ENCODE measurements around the gene SAMD14. TPM values are rescaled to one million over a fixed set of nuclear protein-coding genes. Genes with fewer than 3 reads are reported as not detected.

SAMD14 gene
- 1.8 and 5.0 TPM in 2 replicates for total RNA-seq

DNA sequence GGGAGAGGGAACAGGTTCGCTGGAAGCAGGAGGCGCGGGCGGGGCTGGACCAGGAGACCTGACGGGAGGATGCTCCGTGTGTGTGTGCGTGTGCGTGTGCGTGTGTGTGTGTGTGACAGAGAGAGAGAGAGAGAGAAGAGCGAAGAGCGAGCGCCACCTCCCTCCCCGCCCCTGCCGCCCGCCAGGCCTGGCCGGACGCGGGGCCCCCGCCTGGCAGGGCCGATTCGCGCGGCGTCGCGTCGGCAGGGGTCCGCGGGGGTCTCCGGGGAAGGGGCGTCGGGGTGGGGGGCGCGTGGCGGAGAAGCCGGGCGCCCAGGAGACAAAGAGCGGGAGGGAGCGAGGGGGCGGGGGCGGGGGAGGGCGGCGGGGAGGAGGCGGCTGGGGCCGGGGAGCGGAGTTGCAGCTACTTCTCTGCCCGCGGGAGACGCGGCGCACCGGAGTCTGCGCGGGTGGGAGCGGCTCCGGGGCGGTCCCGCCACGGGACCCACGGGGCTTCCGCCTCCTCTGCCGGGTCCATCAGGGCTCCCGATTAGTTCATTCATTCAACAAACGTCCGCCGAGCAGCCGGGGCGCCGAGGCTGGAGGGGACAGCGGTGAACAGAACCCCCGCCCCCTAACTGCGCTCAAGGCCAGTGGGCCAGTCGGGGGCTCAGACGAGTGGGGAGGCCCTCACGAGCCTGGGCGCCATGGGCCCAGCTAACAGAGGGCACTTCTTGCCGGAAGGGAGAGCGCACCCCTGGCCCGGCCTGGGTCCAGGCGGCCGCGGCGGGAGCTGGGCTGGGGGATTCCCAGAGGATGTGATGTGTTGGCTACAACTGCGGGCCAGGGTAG, at the start of gene SAMD14:
Gene SAMD14, minus strand, starts transcription at position 433 of the 831 bp plus-strand sequence. CDS start 5,201 bp downstream, outside the sequence.

DNA sequence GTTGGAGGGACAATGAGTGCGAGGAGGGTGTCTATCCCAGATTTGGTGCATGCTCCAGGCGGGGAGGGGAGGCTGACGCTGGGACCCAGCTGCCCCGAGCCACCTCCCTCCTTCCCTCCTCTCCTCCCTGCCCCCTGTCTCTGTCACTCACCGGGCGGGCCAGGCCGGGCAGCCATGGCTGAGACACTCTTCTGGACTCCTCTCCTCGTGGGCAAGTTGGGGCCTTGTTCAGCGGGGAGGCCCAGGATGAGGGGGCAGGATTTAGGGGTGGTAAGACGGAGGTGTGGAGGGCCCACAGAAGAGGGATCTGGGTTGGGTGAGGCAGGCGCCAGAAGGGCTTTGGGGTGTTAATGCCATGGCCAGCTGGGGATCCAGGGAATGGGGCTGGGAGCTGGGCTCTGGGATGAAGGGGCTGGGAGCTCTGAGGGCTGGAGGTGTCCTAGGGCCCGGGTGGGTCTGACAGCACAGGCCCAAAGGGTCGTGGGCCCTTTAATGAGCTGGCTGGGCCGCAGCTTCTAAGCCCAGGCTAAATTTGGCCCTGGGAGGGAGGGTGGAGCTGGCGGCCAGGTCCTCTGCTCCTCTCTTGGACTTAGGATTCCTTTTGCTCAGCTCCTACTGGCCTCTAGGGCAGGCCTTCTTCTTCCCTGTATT, 36.0 kb upstream of the SAMD14 start, which contains the start of gene SGCA:
Gene SGCA, plus strand, starts transcription at position 139 of the 651 bp plus-strand sequence. Its CDS starts 36 bp downstream, at position 175.

DNA sequence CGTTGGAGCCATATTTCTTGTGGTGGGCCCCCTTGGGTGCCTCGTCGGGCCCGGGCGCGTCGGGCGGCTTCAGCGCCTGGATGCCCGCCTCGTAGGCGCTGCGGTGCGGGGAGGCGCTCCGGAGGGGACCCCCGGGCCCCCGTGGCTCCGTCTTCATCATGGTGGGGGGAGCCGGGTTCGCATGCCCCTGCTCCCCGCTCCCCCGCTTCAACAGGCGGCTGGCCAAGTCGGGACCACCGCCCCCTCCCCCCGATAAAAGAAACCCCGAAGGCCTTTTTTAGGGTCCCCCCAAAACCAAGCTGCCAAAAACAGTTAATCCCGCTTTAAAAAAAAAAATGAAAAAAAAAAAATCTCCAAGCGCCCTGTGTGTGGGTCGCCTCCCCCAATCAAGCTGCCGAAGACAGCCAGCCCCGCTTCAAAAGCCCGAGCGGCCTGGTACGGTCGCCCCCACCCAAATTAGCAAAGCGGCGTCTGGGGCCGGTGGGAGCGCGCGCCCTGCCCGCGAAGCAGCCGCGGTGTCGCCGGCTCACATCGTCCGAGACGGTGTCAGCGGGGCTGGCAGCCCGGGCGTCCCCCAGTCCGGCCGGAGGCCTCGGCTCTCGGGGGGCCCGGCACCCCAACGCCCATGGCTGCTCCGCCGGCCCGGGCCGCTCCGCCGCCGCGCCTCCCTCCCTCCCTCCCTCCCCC, 20.5 kb upstream of the SAMD14 start, which contains the start of gene PPP1R9B:
Gene PPP1R9B, minus strand, starts transcription at position 324 of the 687 bp plus-strand sequence. Its CDS starts 164 bp downstream, at position 160.

DNA sequence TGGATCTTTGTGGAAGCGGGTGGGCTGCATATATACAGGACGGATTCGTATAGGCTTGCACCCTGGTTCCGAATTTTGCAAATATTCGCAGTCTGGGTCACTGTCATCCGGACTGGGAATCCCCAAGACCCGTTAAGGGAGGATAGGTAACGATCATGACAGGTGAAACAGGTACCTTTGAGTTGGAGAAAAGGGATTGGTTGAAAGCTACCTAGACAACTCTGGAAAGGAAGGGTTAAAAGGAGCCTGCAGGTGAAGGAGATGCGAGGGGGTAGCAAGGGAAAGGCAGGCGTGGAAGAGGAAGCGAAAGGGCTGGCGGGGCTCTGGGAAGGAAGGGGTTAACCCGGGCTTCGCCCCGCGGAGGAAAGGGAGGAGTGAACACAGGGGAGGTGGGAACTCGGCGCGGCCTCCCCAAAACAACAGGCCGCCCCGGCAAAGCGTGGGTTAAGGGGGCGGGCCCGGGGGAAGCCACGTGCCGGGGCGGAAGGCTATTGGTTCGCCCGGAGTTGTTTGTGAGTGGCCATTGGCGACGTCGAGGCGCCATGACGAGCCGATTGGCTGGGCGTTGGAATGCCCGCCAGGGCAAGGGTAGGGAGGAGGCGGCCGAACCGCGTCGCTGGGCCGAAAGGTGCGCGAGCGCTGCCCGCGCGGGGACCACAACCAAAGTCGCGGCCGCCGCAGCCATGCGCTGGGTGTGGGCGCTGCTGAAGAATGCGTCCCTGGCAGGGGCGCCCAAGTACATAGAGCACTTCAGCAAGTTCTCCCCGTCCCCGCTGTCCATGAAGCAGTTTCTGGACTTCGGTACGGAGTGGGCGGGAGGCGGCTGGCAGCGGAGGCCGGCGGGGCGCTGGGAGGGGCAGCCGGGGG, 35.0 kb downstream of the SAMD14 start, which contains the start of gene PDK2:
Gene PDK2, plus strand, starts transcription at position 599 of the 867 bp plus-strand sequence. Its CDS starts 85 bp downstream, at position 684.

Other genes with a start within 250 kb of the SAMD14 start
- gene DLX4, start 161.0 kb downstream of the SAMD14 start, total RNA-seq, result not detected in 2 replicates
- not detected in 2 replicates for gene DLX3, start 134.9 kb downstream of the SAMD14 start, total RNA-seq
- 150 and 533 TPM in 2 replicates for gene ITGA3, start 74.0 kb downstream of the SAMD14 start, total RNA-seq
- gene PDK2, start 34.8 kb downstream of the SAMD14 start, total RNA-seq, result 21.6 and 43.5 TPM in 2 replicates
- 37.6 and 58.0 TPM in 2 replicates for gene PPP1R9B, start 20.5 kb upstream of the SAMD14 start, total RNA-seq
- gene SGCA, start 35.8 kb upstream of the SAMD14 start, total RNA-seq, result 2.0 and 5.5 TPM in 2 replicates
- gene COL1A1, start 71.5 kb upstream of the SAMD14 start, total RNA-seq, result 2,368 and 3,907 TPM in 2 replicates
- gene TMEM92, start 144.3 kb upstream of the SAMD14 start, total RNA-seq, result not detected in 2 replicates
- gene XYLT2, start 216.0 kb upstream of the SAMD14 start, total RNA-seq, result 54.9 and 112 TPM in 2 replicates
- 63.6 and 65.9 TPM in 2 replicates for gene MRPL27, start 243.0 kb upstream of the SAMD14 start, total RNA-seq
- 0.66 and 12.0 TPM in 2 replicates for gene EME1, start 243.1 kb upstream of the SAMD14 start, total RNA-seq

Data from placental pericyte (primary cell).